ENCODE results near the gene DOK7. TPM values are rescaled to one million over a fixed set of nuclear protein-coding genes. Genes with fewer than 3 reads are reported as not detected.

DOK7 gene
- polyA plus RNA-seq, 3 donors = 2.6 to 4.7 (median 2.8) TPM

DNA sequence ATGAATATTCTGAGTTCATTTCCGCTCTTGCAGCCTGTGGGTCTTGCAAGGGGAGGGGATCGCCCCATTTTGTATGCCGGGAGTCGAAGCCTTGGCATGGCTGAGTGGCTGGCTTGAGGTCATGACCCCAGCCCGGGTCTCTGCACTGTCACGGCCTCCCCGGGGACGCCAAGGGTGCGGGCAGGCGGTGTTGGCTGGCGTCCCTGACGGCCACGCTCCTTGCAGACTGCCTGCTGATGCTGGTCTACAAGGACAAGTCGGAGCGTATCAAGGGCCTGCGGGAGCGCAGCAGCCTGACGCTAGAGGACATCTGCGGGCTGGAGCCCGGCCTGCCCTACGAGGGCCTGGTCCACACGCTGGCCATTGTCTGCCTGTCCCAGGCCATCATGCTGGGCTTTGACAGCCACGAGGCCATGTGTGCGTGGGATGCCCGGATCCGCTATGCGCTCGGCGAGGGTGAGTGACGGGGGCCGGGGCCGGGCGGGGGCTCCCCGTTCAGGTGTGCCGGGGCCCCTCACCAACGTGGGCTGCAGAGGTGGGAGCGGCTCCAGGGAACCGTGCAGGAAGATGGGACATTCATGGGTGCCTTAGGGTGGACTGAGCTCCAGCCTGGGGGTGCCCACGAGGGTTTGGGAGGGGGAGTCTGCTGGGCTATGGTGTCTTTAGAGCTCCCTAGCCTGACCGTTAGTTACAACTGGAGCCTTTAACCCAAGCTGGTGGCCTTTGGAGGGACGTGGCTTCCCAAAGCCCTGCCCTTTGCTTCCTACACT lies 10.3 kb downstream of the DOK7 start:
- no peak for DNase-seq

DNA sequence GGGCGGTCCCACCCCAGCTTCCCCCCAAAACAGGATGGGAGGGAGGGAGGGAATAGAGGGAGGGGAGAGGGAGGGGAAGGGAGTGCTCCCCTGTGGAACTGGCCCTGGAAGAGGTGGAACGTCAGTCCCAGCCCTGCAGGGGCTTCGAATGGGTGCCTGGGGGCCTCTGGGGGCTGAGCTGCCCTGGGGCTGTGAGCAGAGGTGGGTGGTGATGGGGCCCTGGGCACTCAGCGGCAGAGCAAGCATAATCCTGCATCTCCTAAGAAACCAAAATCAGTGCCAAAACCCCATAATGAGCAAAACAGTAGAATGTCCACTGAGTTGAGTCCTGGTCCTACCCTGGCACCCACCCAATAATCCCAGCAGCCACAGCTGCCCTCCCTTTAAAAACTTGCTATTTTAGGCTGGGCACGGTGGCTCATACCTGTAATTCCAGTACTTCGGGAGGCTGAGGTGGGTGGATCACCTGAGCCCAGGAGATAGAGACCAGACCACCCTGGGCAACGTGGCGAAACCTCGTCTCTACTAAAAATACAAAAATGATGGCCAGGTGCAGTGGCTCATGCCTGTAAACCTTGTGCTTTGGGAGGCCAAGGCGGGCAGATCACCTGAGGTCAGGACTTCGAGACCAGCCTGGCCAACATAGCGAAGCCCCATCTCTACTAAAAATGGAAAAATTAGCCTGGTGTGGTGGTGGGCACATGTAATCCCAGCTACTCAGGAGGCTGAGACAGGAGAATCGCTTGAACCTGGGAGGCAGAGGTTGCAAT lies 11.1 kb downstream of the DOK7 start:
- no peak for DNase-seq

DNA sequence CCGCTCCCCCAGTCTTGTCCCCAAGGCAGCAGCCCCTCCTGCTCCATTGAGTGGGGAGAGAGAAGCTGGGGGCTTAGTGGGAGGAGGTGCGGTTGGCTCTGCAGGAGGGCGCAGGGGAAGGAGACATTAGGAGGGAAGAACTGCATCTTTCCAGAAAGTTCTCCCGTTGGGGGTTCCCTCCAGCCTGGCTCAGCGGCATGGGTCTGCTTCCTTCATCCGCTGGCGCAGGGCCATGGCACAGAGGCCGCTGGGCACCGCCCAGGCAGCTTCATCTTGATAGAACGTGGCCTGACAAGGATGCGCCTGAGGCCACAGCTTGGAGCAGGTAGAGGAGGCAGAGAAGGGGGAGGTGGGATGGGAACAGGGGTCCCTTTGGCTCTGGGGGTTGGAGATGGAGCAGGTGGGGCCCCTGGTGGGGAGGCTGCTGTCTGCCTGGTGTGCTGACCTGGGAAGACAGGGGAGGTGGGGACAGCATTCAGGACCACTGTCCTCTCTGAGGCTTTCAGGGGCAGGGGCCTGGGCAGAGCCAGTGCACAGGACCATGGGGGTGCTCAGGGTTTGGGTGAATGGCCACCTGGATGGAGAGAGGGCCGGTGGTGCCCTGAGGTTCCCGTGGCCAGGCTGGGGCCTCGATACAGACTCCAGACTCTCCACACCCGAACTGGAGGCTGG lies 12.1 kb downstream of the DOK7 start:
- DNase-seq = no peak

DNA sequence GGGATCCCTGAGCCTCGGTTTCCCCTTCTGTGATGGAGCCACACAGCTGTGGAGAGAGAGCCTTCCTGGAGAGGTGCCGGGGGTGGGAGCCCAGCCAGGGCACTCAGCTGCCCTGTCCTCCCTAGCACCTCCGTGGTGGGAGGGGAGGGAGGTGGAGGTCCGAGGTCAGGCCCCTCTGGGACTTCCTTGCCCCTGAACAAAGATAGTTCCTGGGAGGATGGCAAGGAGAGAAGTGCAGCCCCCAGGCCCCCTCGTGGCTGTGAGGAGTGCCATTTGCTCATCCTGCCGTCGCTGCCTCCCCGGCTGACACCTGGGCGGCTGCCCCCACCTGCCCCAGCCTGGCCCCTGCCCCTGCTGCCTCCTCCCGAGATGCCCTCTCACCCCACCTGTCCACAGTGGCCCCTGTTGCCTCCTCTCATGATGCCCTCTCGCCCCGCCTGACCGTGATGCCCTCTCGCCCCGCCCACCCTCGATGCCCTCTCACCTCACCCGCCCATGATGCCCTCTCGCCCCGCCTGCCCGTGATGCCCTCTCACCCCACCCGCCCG lies 12.7 kb downstream of the DOK7 start:
- DNase-seq = no peak

DNA sequence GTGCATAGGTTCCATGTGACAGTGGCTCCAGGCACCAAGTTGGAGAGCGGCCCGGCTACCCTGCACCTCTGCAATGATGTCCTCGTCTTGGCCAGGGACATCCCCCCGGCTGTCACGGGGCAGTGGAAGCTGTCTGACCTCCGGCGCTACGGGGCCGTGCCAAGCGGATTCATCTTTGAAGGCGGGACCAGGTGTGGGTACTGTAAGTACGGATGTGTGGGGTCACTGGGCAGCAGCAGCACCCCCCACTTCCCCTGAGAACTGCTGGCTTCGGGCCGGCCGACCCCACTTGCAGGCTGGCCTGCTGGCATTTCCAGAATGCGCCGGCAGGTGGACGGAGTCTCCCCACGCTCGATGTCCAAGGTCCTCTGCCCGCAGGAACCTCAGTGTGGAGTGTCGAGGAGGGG lies 13.2 kb downstream of the DOK7 start:
- no peak for DNase-seq

DNA sequence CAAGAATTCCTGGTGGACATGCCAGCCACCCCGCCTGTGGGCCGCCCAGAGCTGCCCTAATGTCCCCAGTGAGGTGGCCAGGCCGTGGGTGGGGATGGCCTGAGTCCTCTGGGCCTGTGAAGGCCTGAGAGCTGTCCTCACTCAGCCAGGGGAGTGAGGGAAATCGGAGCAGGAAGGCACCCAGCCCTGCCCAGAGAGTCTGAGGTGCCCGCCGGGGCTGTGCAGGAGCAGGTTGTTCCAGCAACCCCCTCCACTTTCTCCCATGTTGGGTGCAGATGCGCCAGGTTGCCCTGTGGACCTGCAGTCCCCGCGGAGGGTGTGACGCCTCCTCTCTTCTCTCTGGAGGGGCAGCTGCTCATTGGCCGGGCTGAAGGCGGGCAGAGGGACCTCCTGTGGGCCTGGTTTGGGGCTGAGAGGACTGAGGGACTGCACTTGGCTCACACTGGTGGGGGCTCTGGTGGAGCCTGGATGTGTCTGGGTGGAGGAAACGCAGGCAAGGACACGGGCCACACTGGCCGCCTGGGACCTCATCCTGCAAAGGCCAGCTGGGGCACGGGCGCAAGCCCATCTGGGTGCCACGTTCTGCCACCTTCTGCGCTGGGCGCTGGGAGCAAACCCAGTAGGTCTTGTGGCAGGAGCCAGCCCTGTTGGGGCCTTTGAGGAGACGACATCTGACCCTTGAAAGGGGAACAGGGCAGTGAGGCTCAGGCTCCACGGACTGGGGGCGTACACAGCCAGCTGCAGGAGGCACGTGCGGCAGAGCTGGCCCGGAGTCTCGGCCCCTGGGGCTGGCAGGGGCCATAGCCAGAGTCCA lies 14.0 kb downstream of the DOK7 start:
- DNase-seq = no peak

DNA sequence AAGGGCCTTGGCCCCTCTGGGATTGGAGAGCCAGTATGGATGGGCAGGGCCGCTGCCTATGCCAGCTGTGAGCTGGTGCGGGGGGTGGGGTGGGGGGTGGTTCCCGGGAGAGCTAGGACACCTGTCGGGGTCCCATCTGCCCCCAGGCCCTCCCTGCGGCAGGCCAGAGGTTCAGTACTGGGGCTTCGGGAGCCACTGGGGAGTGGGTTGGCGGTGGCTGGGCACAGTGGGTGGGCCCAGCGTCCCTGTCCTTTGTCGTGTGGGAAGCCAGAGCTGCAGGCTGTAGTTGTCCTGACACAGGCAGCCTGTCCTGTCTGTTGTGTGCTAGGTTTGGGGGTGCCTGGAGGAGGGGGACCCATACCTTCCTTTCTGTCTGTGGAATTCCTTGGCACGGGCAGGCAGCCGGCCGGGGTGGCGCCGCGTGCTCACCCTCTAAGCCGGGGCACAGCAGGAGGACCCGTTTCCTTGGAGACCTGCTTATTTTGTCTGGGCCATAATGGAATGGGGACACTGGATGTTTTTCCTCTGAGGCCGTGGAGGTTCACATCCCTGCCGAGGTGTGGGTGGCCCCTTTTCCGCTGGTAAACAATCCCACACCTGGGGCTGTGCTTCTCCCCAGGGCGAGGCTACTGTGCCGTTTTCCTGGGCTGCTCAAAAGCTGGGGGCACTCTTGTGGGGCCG lies 14.8 kb downstream of the DOK7 start:
- DNase-seq = no peak

DNA sequence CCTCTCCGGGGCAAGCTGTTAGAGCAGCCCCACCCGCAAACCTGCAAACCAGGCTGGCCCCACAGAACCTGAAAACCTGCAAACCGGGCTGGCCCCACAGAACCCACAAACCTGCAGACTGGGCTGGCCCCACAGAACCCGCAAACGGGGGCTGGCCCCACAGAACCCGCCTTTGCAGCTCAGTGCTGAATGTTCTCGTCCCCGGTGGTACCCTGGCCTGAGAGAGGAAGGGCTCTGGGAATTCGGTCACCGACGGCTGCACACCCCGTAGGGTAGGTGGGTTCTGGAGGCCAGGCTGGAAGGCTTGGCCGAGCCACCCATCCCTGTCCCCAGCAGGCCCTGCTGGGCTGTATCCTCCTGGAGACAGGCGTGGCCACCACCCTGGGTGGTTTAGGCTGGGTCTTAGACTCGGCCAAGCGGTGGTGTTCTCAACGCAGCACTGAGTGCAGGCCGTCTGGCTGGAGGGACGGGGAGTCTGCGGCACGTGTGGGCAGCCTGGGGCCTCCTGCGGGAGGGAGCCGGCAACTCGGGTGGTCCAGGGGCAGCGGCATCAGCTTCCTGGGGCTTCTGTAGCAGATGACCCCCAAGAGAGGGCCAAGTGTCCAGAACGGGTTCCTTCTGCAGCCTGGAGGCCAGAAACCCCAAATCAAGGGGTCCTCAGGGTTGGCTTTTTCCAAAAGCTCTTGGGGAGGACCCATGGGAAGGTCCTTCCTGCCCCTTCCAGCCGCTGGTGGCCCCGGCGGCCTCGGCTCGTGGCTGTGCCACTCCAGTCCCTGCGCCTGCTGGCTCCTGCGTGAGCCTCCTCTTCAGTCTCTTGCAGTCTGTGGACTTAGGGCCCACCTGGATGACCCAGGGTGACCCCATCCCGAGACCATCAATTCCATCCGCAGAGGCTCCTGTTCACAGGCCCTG lies 15.6 kb downstream of the DOK7 start:
- DNase-seq = no peak

DNA sequence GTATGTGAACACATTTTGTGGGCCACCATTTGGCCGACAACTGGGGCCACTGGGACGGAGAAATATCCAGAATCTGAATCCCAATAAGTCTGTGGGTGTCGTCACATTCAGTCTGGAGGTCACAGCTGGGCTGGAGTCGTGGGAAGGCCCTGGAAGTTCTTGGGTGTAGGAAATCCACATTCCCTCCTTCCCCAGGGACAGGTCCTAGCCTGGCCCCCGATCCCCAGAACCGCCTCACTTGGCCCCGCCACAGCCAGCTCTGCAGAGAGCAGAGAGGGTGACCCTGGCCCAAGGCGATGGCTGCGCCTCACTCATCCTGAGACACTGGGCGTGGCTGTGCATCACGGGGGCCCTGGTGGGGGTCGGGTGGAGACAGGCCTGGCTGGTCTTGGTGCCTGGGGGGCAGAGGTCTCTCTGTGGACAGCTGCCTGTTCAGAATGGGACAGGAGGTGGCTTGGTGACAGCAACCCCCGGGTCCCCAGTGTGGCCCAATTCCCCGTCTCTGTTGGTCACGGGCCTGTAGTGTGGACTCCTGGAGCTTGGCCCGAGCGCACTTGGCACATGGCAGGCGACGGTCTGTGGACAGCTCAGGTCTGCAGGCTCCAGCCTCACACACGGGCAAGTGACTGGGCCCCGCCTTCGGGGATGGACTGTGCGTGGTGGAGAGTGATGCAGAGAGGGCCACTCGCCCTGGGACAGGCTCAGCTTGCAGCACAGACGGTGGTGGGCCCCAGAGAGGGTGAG lies 16.4 kb downstream of the DOK7 start:
- no peak for DNase-seq

DNA sequence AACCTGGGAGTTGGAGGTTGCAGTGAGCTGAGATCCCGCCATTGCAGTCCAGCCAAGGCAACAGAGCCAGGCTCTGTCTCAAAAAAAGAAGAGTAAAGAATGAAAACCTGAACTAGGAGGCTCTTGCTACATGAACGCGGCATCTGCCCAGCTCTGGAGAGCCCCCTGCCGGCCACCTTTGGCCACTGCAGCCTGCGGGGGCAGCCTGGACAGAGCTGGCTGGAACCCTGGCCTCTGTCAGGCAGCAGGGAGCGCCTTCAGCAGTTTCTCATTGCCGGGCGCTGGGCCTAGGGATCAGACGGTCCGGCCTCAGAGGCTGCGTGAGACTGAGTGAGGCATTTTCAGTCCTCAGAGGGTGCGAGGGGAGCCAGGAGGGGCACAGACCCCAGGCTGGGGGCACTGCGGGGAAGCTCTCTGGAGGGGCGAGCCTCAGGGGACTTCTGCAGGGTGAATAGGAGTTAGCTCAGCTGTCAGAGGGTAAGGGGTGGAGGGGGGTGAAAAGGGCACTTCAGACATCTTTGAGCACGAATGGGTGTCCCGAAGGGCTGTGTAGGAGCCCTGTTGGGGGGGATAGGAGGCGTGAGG lies 17.5 kb downstream of the DOK7 start:
- peak; percentile 77 for DNase-seq

DNA sequence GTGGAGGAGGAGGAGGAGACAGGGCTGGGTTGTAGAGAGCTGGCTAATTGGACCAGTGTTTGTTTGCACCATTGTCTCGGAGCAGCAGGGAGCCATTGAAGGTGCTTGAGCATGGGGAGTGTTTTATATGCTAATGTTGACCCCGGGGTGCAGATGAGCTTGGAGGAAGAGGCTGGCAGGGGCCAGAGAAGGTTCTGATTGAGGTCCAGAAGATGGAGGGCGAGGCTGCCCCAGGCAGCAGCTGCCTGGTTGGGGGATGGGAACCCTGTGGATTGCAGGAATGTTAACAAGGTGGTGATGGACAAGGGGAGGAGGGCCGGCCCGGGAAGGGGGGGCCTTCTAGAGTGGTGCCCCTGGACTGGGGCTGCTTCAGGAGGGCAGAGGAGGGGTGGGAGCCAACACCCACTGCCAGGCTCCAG lies 18.0 kb downstream of the DOK7 start:
- no peak for DNase-seq

DNA sequence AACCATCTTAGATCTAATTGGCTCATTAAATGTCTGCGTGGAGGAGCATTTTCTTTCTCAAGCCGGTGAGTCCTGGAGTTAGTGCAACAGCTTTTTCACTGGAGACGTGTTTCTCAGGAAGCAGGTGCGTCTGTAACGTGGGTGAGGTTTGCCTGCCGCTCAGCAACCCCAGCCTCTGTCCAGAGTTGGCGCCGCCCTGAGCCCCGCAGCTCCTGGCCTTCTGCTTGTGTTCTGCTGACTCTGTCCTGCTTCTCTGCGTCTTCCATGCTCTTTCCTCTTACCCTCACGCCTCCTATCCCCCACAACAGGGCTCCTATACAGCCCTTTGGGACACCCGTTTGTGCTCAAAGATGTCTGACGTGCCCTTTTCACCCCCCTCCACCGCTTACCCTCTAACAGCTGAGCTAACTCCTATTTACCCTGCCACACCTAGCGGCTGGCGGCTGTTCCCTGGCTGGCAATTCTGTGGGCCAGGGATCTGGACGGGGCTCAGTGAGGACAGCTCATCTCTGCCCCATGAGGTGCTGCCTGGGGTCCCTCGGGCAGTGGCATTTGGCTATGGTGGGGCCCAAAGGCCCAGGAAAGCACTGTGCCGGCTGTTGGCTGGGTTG lies 18.8 kb downstream of the DOK7 start:
- no peak for DNase-seq

DNA sequence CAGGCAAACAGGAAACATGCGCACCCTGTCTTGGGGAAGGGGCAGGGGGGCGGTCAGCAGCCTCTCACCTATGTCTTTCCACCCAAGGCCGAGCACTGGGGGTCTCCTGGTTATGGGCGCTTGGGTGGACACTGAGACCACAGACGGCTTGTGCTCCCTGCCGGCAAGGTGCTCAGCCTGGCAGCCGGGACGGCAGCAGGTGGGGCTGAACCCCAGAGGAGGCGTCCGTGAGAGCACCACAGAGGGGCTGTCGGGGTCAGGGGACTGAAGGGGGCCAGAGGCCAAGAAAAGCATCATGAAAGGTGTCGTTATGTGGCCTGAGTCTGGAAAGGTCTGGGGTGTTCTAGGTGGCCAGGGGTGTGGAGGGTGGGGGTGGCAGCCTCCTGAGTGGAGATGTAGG lies 19.6 kb downstream of the DOK7 start:
- no peak for DNase-seq

DNA sequence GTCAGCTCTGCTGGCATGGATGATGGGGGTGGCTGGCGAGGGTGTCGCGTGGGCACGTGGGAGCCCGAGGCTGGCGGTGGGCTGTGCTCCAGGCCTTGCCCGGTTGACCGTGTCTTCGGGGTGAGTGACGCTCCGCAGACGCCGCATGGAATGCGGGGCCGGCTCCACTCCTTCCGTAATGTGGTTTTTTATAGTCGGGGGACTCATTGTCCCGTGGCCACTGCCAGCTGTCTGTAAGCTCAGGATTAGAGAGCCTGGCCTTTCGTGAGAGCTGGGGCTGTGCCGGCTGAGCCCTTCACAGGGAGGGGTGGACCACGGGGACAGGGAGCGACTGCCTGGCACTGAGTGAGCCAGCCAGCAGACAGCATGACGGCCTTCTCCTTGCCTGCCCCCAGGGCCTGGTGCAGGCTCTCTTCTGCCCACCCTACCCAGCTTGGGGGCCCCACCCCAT lies 20.4 kb downstream of the DOK7 start:
- DNase-seq = no peak

DNA sequence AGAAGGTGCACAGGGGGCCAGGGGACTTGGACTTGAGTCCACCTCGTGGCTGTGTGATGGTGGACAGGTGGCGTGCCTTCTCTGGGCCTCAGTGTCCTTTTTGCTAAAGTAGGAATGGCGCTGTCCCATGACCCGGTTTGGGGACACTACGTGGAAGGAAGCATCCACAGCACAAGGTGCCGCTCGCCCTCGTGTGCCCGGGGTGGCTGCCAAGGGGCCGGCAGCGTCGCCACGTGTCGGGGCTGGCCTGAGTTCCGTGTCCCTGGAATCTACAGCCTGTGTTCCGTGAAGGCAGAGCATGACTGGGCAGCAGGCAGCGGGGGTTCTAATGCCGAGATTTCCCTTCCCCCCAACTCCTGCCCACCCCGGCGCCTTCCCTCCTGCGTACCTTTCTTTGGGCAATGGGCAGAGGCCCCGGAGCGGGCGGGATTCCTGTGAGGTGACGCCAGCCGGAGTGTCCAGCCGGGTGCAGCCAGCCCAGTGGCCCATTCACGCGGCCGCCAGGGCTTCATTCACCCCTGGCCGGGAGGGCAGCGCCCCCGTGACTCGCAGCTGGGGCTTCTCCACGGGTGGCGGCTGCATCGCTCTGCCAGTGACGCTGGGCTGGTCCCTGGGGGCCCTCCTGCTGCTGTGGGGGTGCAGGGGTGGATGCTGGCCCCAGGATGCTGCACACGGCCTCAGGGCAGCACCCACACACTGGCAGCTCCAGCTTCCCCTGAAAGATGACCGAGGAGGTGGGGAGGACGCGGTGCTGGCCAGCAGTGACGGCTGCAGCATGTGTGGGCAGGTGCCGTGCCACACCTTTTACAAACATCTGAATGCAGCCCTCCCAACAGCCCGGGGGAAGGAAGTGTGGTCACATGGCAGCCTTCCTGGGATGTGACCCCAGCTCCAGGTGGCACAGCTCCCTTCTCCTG lies 21.2 kb downstream of the DOK7 start:
- peak; percentile 78 for DNase-seq

DNA sequence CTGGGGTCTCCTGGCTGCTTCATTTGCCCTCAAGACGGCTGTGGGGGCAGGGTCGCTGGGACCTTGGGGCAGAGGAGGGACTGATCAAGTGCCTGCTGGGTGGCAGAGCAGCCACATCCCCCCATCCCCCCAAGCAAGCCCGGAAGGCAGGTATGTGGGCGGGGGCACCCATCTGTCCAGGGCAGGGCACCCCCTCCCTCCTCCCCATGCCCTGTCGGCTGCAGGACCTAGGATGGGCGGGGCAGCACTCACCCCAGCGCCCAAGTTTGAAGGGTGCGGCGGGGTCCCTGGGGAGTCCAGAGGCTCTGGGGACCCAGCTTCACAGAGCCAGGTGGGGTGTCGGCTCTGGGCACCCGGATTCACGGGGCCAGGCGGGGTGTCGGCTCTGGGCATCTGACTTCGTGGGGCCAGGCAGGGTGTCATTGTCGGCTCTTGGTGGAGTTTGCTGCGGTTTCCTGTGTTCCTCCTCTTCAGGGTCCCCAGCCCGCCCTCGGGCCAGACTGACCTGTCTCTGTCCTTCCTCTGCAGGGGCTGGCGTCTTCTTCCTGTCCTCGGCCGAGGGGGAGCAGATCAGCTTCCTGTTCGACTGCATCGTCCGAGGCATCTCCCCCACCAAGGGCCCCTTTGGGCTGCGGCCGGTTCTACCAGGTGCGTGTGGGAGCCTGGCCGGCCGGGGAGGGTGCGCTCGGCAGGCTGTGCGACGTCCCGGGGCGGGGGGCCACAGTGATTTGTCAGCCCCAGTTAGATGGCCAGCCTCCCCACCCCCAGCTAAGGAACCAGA lies 22.1 kb downstream of the DOK7 start:
- peak; percentile 57 for DNase-seq
